ENCODE data around the gene FRMD7.
"Not testable (repeated sequence)": the region's sequence is repeated elsewhere in the genome, so short reads cannot be mapped to it uniquely, and the experiment has no call there.

FRMD7 gene, protein sequence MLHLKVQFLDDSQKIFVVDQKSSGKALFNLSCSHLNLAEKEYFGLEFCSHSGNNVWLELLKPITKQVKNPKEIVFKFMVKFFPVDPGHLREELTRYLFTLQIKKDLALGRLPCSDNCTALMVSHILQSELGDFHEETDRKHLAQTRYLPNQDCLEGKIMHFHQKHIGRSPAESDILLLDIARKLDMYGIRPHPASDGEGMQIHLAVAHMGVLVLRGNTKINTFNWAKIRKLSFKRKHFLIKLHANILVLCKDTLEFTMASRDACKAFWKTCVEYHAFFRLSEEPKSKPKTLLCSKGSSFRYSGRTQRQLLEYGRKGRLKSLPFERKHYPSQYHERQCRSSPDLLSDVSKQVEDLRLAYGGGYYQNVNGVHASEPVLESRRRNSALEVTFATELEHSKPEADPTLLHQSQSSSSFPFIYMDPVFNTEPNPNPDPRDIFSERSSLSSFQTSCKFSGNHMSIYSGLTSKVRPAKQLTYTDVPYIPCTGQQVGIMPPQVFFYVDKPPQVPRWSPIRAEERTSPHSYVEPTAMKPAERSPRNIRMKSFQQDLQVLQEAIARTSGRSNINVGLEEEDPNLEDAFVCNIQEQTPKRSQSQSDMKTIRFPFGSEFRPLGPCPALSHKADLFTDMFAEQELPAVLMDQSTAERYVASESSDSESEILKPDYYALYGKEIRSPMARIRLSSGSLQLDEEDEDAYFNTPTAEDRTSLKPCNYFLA

DNA sequence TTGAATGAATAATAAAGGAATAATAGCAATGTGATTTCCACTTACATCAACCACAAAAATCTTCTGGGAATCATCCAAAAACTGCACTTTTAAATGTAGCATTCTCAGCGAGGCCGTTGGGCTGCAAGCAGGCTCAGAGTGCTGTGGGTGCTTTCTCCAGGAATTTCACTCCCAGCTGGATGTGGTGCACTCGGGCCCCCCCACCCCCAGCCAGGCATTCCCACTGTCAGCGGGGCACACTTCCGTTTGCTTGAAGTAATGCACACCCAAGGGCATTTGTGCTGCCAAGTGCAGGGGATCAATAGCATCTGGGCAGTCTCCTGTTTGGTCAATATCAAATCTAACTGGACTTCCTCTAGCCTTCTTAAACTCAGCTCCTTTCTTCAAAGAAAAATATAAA is at the start of gene FRMD7:
TSS of gene FRMD7 (minus strand) at position 278 of the 400 bp plus-strand sequence. CDS start at position 102, 176 bp downstream.
- no peak for DNase-seq (ENCODE audit: low read depth in 2 of 2)

DNA sequence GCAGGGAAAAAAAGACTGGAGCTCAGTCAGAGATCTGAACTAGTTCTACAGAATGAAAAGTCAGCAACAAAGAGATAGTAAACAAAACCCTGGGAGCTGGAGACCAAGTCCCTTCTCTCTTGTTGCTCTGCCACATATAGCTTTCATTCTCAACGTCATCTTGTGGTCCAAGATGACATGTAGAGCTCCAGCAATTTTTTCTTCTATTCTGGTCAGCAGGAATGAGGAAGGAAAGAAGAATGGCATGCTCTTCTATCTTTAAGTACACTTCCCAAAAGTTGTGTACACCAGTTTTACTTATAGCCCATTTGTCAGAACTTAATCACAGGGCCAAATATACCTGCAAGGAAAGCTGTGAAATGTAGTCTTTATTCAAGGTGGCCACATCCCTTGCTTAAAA is 45.8 kb upstream of the FRMD7 start:
- DNase-seq (ENCODE audit: low read depth in 2 of 2): no peak

DNA sequence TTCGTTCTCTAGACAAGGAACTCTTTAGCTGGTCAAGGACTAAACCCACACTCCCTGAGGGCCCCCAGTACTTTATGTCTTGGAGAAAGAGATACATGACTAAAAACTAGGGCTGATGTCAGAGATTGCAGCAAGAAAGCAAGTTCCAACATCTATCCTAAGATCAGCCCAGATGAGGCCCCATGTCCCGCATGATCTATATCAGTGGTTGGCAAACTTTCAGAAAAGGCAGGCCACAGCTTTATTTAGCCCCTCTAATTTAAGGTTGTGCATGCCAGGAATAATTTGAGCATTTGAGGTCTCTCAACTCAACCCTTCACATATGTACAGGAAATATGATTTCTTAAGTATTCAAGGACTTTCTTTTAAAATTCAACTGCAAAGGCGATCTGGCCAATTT is 44.1 kb upstream of the FRMD7 start:
- no peak for DNase-seq (ENCODE audit: low read depth in 2 of 2)

DNA sequence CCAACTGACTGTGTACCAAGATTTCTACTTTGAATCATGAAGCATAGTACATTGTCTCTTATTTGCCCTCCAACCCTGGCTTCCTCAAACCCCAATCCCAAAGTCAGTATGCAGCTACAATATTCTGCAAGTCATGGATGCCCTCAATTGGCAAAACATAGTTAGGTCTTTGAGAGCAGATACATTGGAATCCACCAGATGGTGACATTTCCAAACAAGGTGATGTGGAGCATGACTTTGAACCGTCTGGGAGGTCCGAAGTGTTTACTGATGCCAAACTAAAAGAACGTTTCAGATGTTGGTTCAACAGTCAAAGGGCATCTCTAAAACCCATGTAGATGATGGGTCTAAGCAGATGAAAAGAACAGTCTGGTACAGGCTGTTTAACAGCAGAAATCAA is 43.7 kb upstream of the FRMD7 start:
- DNase-seq (ENCODE audit: low read depth in 2 of 2): no peak

DNA sequence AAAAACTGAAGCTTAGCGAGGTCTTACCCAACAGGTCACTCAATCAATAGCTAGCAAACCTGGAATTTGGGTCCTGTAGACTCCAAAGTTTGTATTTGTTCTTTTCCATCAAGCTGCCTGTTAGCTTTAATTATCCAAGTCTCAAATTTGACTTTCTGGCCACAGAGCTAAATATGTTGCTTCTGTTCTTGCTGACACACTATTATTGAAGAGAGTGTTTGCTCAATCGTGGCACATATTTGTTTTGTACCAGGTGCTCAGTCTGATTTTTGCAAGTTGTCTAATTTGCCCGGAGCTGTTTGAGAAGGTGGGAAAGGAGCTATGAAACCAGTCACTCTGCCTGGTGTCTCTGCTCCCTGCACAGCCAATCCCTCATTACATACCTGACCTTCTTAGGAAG is 41.7 kb upstream of the FRMD7 start:
- no peak for DNase-seq (ENCODE audit: low read depth in 2 of 2)

DNA sequence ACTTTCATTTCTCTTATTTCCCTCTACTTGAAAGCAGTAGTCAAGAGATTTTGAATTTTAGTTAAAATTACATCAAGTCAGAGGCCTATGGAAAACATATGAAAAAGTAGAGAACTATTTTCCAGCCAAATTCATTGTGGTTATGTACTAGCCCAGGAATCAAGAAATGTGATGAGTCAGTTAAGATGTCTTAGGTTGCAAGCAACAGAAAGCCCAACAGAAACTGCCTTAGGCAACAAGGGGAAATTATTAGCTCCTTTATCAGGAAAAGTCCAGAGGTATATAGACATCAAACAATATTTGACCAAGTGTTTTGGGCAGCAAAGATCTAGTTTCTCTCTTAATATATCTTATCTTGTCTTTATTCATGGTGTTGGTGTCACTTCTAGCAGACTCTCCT is 37.8 kb upstream of the FRMD7 start:
- no peak for DNase-seq (ENCODE audit: low read depth in 2 of 2)

DNA sequence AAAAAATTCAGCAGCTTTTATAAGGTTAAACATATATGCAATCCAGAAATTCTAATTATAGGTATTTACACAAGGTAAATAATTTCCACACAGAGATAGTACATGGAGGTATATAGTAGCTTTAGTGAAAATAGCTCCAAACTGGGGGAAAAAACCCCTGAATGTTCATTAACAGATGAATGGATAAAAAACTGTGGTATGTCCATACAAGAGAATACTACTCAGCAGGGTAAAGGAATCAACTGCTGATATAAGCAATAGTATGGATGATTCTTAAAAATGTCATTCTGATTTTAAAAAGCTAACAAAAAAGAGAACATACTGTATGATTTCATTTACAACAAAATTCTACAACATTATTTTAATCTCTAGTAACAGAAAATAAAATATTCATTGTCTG is 37.2 kb upstream of the FRMD7 start:
- no peak for DNase-seq (ENCODE audit: low read depth in 2 of 2)

DNA sequence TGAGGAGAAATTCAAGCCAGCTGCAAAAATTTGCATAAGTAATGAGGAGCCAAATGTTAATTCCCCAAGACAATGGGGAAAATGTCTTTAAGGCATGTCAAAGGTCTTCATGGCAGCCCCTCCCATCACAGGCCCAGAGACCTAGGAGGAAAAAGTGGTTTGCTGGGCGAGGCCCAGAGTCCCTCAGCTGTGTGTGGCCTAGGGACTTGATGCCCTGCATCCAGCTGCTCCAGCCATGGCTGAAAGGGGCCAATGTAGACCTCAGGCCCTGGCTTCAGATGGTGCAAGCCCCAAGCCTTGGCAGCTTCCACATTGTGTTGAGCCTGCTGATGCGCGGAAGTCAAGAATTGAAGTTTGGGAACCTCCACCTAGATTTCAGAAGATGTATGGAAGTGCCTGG is 35.3 kb upstream of the FRMD7 start:
- not testable (repeated sequence) for DNase-seq (ENCODE audit: low read depth in 2 of 2)

DNA sequence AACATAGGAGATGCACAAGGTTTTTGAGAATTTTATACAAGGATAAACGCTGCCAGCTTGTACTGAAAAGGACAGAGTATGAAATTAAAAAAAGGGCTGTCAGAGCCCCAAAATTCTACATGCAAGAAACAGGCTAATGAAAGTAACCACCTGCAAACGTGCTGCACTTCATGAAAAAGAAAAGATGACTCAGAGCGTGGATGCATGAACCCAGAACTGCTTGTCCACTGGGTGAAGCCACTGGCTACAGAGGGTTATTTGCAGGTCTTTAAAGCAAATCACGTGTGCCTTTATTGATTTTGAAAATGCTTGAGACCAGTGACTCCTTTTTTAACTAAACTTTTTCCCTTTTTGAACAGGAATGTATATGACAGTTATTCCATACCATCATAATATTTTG is 25.3 kb upstream of the FRMD7 start:
- DNase-seq (ENCODE audit: low read depth in 2 of 2): no peak

DNA sequence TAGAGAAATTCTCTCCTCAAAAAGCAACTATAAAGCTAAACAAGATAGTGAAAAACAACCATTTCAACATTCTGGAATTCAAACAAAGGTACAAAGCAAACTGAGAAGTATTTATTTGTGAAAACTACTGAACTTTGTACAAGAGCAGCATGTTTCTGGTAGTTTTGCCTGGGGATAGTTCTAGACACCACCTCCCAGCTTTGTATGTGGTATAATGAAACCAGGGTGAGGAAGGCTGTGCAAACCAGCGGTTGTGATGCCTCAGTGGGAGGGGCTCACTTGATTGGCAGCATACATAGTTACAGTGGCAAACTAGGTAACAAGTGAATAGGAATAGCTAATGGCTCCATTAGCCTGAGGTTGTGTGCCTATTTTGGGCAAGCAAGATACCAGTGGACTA is 18.6 kb upstream of the FRMD7 start:
- no peak for DNase-seq (ENCODE audit: low read depth in 2 of 2)

DNA sequence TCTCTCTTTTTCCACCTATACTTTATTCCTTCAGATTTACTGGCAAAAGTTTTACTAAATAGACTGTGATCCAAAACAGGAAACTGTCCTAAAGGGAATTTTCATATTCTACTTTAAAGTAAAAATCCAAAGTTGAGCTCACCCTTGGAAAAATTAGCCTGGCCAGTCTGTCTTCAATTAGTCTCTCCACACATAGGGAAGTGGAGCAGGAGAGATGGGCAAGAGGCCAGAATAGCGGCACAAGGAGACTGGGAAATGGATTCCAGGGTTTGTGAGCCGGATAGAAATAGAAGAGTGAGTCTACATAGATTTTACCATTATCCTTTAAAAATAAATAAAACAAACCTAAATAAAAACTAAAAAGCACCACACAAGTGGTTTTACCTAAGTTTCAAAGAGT is 16.2 kb upstream of the FRMD7 start:
- DNase-seq (ENCODE audit: low read depth in 2 of 2): no peak

DNA sequence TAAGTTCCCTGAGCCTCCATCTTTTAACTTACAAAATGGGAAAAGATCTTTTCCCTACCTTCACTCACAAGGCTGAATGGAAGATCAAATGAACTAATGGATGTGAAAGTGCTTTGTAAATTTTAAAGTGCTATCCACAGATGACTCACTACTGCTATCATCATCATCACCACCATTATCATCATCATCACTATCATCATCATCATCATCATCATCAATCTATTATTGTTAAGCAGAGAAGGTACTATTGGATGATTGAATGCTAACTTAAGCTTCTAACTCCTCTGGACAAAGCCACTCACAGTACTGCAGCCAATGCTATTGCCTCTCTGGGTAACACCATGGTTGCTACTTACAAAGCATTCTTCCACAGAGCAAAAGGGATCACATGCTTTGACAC is 1.9 kb downstream of the FRMD7 start:
- no peak for DNase-seq (ENCODE audit: low read depth in 2 of 2)

DNA sequence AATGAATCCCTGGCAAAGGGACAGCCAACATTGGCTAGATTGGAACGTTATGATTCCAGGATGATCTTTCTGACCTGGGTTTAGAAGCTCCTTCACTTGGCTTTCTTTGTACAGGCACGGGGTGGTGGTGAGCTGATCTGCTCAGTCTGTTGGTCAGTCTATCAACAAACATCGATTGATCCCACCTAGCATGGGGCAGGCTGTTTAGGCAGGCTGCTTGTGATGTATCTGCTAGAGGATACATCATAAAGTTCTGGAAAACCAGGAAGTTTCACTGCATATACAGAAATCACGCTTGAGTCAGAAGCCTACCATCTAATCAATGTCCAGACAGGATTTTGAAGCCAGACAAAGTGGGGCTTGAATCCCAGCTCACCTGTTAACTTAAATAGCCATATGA is 6.9 kb downstream of the FRMD7 start:
- DNase-seq (ENCODE audit: low read depth in 2 of 2): no peak

DNA sequence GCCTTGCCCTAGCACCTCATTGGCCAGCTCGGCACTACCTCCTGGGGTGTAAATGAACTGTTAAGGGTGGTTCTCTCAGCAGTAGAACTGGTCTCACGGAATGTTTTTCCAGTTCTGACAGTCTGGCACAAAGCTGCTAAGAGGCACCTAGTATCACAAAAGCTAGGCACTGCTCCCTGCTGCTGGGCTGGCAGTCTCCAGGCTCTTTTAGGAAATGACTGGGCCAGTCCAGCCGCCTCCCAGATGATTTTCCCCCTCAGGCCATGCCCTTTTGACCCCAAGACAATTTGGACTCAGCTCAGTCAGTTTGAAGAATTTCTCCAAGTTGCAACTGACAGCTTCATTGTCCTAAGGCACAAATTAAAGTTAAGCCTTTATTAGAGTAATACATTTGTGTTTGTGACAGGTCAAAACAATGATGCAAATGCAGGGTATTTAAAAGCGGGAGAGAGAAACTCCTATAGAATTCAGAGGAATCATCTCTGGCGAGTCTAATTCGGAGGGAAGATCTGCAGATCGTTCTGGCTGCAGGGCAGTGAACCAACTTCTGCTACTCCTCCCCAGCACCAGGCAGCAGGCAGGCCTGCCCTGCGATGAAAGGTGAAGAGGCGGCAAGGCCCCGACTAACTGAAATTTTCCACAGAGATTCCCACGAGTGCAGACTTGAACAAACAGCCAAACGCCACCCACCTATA is 7.9 kb downstream of the FRMD7 start:
- DNase-seq (ENCODE audit: low read depth in 2 of 2): no peak

DNA sequence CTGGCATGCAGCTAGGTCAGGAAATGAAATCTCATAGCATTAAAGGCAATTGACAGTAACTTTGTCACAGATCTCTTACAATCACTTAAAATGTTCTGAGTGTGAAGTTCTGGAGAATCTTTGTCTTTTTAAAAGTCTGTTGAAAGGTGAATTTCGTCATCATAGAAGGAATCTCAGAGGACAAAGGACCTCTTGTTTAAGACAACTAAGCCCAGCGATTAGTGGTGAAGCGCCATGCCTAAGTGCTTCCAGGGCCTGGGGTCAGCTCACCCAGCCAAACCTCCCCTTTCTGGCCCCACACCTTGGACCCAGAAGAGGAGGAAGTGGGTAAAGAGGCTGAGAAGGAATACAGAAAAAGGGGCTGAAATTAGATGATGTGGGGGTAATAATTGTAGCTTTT is 8.5 kb downstream of the FRMD7 start:
- DNase-seq (ENCODE audit: low read depth in 2 of 2): no peak

DNA sequence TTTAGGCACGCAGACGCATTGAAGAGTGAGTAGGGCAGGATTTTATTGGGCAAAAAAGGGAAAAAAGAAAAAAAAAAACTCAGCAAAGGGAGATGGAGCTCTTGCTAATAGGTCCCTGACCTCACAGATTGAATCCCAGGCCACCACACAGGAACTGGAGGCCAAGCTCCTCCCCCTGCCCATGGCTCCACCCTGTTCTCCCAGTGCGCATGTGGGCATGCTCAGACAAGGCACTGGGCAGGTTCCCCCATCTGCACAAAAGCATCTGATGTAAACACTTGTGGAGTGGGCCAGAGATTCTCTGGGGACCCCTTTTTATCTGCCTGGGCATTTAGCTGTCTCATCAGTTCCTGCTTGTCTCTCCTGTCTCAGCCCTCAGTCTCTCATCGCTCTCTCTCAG is 9.5 kb downstream of the FRMD7 start:
- no peak for DNase-seq (ENCODE audit: low read depth in 2 of 2)

DNA sequence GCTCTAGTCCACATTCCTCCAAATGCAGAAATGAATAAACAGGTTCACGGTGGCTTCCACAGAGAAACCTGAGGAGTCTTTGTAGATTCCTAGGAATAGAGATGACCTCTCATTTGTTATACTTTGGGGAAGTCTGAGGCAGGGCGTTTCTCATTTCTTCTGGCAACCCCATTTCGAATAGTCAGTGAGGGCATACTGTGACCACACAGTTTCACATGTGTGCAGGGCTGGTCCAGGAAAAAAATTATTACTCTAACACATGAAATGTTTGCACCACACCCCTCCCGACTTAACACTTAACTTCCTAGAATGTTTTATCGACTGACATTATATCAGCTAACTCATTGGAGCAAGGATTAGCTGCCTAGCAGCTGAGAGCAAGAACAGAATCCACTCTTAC is 12.0 kb downstream of the FRMD7 start:
- no peak for DNase-seq (ENCODE audit: low read depth in 2 of 2)

DNA sequence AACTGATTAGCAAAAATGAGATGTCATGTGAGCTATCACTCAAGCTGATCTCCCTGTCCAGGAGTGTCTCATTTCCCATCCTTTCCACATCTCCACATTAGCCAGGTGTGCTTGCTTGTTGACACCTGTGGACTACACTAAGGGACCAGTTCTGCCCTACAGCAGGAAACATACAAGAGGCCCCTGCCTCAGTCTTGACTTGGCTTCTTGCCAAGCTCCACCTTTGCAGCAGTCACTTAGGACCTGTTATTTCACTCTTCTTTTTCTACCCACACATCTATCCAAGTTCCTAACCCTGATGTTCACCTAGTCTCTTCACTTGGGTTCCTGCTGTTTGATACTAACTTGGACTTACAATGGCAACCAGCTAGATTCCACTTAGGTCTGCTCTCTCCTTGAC is 13.2 kb downstream of the FRMD7 start:
- no peak for DNase-seq (ENCODE audit: low read depth in 2 of 2)

DNA sequence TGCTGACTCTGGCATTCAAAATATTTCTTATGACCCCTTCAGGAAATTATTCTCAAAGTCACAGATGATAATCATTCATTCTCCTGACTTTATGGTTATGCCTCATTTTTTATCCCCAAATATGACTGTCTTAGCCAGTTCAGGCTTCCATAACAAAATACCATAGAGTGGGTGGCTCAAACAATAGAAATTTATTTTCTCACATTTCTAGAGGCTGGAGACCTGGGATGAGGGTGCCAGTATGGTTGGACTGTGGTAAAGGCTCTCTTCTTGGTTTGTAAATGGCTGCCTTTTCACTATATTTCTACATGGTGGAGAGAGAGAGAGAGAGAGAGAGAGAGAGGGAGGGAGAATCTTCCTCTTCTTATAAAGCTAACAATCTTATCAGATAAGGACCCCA is 20.5 kb downstream of the FRMD7 start:
- DNase-seq (ENCODE audit: low read depth in 2 of 2): no peak

DNA sequence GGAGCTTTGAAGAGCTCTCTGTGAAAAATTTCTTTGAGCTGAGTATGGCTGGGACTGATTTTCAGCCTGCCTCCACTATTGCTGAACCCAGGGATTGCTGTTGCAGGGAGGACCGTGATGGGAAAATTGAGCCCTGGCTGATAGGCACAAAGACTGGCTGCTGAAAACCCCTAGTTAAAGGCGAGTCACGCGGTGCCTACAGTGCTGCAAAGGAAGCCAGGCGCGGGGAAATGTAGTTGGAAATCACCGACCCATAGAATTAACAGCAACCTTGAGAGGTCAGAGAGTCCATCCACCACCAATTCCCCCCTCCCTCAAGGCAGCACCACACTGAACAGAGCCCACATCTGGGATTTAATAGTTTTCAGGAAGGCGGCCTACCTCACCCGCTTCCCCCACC is 26.0 kb downstream of the FRMD7 start:
- DNase-seq (ENCODE audit: low read depth in 2 of 2): no peak

DNA sequence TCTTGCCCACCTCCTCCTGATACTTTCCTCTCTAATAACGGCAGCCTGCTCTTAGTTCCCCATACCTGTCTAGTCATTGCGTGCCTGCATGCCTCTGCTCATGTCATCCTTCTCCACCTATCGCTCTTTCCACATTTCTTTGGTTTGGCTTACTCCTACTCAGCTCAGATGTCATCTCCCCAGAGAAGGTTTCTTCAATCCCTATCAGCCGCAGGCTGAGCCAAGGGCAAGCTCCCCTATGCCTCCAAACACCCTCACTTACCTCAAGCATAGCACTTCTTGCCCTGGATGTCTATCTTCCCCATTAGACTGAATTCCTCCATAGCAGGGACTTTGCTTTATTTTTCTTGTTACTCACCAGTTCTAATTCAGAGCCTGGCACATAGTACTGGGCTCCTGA is 26.6 kb downstream of the FRMD7 start:
- no peak for DNase-seq (ENCODE audit: low read depth in 2 of 2)

DNA sequence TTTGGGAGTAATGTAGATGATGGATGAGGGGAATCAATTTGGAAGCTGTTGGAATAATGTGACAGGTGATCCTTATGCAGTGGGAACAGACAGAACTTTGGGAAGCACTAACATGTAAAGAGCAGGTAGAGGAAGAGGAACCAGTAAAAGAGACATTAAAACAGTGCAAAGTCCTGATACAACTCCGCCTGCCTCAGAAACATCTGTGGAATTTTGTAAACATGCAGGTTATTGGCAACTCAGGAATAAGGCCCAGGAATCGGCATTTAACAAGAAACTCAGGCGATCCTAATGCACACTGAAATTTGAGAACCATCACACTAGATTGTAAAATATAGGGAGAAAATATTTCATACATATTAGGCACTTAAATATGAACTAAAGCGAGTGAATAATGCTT is 29.1 kb downstream of the FRMD7 start:
- DNase-seq (ENCODE audit: low read depth in 2 of 2): not testable (repeated sequence)

DNA sequence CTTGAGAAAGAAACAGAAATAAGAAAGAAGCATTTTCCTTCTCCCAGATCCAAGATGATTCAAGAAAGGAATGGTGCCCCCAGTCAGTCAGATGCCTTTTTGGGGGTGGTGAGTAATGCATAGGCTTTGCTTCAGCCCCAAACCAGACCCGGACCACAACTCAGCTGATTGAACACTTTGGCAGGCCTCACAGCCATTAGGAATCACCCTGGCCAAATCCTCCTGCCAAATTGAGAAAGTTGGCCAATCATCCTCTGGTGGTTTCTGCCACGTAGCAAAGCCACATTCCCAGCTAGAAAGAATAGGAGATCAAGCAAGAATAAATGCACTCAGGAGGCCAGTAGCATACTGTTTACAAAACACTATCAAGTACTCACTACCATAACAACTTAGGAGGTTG is 33.7 kb downstream of the FRMD7 start:
- DNase-seq (ENCODE audit: low read depth in 2 of 2): no peak
